CD4-positive, alpha-beta T cell treated with Interleukin-4 for 1 hour (primary cell): ENCODE results near the gene WDR86.
A peak's percentile ranks its signal among the peaks of the same experiment; 100 is the strongest.

Experiments
- DNase-seq, 2 donors: peaks; one replicate each; pipeline ENCODE4 v3.0.0-alpha.2; 2020 to 2022

Gene WDR86

GRCh38 chr7:151439855-151440798 lies 30.3 kb upstream of the WDR86 start, which contains the start of gene CRYGN:
CRYGN (minus strand) TSS chr7:151440141; CDS start chr7:151439917, 224 bp downstream.
- no peak for DNase-seq

- no peak for DNase-seq
These were observed 29.2 kb upstream of the WDR86 start for GRCh38 chr7:151438864-151439601.

GRCh38 chr7:151437866-151438516 lies 28.2 kb upstream of the WDR86 start:
- no peak for DNase-seq

GRCh38 chr7:151437159-151437553 lies 27.3 kb upstream of the WDR86 start:
- no peak for DNase-seq

DNA sequence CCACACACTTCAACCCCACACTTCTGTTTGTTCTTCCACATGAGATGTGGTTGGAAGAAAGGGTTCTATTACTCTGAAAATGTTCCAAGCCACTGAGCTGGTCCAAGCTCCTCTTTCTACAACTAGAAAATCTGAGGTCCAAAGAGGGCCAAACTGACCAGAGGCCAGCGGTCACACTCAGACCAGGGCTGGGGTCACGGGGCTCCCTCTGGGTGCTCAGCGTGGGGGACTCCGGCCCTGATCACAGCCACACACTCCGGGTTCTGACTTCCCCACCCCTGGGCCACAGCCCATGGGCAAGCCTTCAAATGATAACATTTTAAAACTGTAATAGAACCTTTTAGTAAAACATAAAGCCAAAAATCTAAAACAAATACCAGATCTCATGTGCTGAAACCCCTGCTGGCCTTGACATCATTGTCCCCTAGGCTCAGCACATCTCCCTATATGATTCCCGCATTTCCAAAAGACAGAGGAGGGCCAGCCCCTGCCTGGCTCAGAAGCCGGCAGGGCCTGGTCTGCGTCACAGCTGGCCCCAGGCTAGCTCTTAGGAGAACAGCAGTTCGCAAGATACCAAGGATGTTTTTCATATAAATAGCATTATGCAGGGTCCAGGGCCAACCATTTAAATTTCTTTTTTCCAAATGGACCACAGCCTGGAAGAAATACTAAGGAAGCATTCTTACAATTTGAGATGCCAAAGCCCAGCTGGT lies 26.8 kb upstream of the WDR86 start:
- DNase-seq = no peak

GRCh38 chr7:151435971-151436370 lies 26.1 kb upstream of the WDR86 start:
- DNase-seq = no peak

DNA sequence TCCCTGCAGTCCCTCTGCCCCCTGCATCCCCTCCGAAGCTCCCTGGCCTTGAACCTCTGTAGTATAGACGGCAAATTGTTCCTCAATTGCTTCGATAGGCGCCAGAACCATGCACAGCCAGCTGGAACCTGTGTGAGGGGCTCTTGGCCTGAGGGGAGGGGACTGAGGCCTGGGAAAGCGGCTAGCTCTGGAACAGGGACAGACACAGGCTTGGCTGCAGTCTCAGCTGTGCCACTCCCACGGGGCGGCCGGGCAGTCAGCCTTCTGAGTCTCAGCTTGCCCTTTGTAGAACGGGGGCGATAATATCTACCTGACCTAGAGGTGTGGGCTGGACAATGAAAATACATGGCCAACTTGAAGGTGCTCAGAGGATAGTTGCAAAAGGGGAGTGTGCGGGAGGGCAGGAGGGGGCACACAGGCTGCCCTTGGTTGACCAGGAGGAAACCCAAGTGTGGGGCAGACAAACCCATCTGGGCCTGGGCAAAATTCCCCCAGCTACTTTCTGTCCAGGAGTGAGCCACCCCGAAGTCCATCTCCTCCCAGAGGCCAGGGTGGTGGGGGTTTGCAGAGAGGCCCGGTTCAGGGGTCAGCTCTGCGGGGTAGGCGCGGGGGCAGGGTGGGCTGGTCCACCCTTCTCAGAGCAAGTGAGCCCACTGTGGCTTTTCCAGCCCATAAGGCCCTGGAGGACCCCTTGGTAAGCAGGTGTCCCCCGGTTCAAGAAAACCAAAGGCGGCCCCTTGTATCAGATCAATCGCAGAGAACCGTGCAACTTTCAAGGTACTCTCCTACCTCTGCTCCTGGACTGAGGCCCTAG lies 25.5 kb upstream of the WDR86 start:
- DNase-seq = no peak

DNA sequence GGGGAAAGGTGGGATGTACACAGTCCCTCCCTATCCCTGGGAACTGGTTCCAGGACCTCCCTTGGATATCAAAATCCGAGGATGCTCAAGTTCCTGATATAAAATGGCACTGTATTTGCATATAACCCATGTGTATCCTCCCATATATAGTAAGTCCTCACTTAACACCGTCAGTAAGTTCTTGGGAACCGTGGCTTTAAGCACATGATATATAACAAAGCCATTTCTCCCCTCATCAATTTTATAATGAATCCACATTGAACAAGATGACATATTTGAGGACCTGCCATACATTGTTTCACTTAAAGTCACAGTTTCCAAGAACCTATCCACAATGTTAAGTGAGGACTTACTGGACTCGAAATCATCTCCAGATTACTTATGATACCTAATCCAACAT lies 24.7 kb upstream of the WDR86 start:
- DNase-seq = no peak

- no peak for DNase-seq
These were observed 24.0 kb upstream of the WDR86 start for GRCh38 chr7:151433721-151434400.

- peak; percentile 61 to 68 for DNase-seq
These were observed 23.1 kb upstream of the WDR86 start for GRCh38 chr7:151432658-151433521.

DNA sequence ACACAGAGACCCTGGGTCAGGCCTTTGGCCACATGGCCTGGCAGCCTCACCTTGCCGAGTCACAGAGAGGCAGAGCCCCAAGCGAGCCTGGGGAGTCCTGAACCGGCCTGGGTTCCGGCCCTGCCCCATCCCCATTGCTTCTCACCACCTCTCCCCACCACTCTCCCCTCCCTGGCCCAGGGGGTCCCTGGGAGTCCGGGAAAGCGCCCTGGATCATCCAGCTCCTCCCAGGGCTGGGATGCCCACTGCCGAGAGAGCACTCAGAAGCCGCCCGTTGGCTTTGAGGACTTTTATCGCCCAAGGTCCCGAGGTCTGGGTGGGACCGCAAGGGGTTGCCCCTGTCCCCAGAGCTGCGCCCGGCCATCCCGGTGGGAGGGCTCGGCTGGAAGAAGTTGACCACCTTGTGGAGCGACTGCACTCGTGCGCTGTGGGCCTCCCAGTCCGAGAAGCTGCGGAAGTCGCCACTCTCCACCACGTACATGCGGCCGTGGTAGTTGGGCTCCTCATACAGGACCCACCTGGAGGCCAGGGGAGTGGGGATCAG lies 22.0 kb upstream of the WDR86 start:
- DNase-seq = no peak

DNA sequence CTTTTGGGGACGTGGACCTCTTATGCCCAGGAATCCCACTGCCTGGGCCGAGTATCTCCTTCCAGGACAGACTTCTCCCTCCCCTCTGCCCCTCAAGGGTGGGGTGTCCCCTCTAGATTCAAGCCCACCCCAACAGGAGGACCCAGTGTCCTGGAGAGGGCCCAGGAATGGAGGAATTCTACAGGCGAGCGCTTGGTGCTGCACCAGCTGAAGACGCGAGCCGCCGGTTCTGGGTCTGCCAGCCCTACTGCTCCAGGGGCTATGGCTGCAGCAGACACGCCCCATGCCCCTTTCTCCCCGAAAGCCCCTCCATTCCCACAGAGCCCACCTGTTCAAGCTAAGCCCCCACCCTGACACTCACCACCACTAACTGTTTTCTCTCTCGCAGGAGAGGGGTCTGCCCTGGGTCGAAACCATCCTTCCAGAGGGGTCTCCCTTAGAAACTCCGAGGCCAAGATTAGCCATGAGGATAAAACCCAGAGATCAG lies 21.5 kb upstream of the WDR86 start:
- DNase-seq = no peak

DNA sequence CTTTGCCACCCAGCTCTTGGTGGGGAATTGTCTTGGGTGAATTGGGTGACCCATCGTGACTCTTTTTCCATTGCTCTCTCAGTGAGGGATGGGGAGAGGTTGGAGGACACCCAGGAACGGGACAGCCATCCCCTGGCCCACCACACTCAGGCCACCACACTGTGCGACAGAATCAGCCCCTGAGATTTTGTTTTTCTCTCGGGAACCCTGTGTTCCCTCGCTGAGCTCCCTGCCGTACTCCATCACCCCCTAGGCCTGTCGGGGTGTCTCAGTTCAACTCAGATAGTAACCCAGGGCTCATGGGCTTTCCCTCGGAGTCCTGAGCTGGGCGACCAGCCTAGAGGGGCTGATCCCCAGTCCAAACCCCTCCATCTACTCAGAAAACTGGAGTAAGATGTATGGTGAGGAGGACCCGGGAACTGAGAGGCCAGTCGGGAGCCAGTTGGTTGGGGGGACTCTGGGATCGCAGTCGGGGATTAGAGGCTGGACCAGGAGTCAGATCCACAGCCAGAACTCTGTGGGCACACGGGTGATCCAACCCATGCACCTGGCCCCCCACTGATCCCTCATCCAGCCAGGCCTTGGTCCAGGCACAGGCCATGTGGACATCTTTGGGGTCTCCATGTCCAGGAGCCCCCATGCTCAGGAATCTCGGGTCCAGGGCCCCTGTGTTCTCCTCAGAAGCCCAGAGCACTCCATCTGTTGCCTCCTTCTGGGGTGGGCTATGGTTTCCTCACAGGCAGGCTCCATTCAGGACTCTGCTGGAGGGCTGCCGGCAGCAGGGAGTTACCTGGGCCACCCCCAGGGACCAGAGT lies 20.8 kb upstream of the WDR86 start:
- DNase-seq = no peak

DNA sequence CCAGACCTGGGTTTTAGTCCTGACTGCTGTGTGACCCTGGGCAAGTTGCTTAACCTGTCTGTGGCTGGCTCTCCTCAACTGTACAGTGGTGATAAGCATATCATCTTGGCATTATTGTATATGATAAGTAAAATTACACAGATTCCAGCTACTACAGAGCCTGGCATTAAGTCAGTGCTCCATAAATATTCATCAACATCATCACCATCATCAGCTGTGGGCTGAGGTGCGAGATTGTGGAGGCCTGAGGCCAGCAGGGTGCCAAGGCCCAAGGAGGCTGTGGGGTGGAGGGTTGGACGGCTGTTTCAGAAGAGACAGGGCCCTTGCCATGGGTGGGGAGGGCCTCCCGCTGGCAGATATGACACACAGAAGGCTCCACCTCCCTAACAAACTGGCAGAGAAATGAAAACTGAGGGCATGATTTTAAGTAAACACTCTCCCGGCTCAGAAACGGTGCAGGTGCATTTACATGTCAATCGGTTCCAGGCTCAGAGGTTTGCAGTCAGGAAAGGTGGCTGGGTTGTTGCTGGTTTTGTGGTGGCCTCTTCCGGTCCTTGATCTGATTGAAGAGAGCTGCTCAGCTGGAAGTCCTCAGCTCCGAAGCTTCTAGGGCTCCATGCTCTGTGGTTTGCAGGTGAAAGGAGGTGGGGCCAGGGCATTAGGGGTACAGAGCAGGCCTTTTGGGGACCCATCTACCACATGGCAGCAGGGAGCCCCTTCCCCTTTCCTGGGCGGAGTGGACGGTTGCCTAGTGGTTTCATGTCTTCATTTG lies 19.9 kb upstream of the WDR86 start:
- peak; percentile 75 to 80 for DNase-seq

GRCh38 chr7:151429237-151429559 lies 19.4 kb upstream of the WDR86 start:
- DNase-seq = no peak

GRCh38 chr7:151428378-151429236 lies 18.8 kb upstream of the WDR86 start:
- DNase-seq = no peak

GRCh38 chr7:151427705-151428377 lies 18.0 kb upstream of the WDR86 start:
- no peak for DNase-seq
